Right ventricle myocardium superior (tissue), 1 donor: ENCODE measurements around the gene SPAG16. TPM values are rescaled to one million over a fixed set of nuclear protein-coding genes. Genes with fewer than 3 reads are reported as not detected.
"Not testable (repeated sequence)": the region's sequence is repeated elsewhere in the genome, so short reads cannot be mapped to it uniquely, and the experiment has no call there.

Experiments
- ATAC-seq: fragments of 200-7000 bp; cut with Tn5 transposase; one replicate; pipeline ENCODE4 v1.9.1; 2020; ENCODE audit warnings: mild to moderate bottlenecking; ENCODE audit not compliant: poor library complexity
- DNase-seq: peaks from one replicate; pipeline ENCODE4 v3.0.0-alpha.2; 2020
- intact Hi-C: fragments of 100-400 bp; cut with DNase I; formaldehyde crosslinking; loops from one replicate; pipeline ENCODE4 v1.11.2; 2022
- total RNA-seq: library from RNA; stranded (reverse); fragmentation: NEBNext Ultra II Directional; extraction: Animal tissue kit (Norgen Biotek cat#: 25700); gene quantifications from one replicate; pipeline ENCODE4 v1.2.1, GENCODE V29; 2021
- donor health status: DM: no; HTN: yes; CAD: no; lungs with severe emphysema.

Gene SPAG16
- total RNA-seq, 1 donor from 2014 or later = 17.8 TPM

DNA sequence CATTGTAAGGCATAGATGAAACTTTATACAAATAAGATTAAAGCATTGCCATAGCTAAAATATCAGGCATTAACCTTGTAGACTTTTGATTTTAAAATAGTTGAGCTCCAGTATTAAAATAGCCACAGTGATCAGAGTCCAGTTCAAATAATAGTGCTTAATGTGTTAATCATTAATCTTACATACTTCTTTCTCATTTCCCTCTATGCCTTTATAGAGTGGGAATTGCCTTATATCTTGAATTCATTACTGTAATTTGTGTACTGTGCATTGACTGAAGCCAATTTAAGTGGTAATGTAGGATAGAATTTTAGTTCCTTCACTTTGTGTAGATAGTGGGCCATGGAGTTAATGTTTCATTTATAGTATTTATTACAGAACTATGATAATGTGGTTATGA, 577.4 kb downstream of the SPAG16 start:
- intact Hi-C loops = no loop called here
- no peak for ATAC-seq
- DNase-seq = no peak

GRCh38 chr2:213862407-213863076, 578.3 kb downstream of the SPAG16 start:
- intact Hi-C loops = no loop called here
- ATAC-seq (no peak), DNase-seq (no peak)

DNA sequence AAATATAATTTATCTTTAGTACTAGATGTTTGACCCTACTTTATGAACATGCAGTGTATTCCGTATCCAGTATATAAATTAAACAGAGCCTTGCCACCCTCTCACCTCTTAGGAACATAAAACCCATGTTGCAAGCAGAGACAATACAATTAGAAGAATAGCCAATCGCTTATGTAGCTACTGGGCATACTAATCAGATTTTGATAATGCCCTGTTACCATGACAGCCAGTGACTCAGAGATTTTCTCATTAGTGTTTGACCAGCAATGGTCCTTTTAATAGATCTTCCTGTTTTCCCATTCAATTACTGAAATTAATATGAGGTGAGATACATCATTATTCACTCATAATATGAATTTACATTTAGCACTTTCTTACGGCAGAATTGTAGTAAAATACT, 579.3 kb downstream of the SPAG16 start:
- DNase-seq (no peak), ATAC-seq (no peak)
- intact Hi-C loops = no loop called here

- no peak for DNase-seq
- ATAC-seq = no peak
- intact Hi-C loops = no loop called here
Measured at GRCh38 chr2:213868526-213868925, 584.3 kb downstream of the SPAG16 start.

- no peak for DNase-seq
- intact Hi-C loops = no loop called here
- no peak for ATAC-seq
Measured at GRCh38 chr2:213885485-213885884, 601.2 kb downstream of the SPAG16 start.

DNA sequence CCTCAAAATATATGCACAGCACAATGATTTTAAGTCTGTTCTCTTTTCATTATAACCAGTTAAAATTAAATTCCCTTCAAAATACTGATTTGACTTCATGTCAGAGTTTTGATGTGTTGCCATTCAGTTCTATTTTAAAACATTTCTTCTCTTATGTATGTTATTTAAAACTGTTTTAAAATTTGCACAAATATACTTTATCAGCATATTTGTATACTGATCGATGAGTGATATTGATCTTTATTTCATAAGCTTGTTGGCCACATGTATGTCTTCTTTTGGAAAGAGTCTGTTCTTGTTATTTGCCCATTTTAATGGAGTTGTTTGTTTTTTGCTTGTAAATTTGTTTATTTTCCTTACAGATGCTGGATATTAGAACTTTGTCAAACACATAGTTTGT, 630.2 kb downstream of the SPAG16 start:
- intact Hi-C loops = no loop called here

DNA sequence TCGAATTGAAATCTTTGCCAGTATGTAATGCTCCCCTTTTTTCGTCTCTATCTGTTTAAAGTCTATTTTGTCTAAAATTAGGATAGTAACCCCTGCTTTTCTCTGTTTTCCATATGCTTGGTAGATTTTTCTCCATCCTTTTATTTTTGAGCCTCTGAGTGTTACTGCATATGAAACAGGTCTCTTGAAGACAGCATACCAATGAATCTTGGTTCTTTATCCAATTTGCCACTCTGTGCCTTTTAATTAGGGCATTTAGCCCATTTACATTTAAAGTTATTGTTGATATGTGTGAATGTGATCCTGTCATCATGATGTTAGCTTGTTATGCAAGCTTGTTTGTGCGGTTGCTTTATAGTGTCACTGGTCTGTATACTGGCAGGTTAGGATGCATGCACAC, 635.8 kb downstream of the SPAG16 start:
- intact Hi-C loops = no loop called here
- no peak for DNase-seq

More for the DNA sequence above, 630.2 kb downstream of the SPAG16 start:
- DNase-seq = no peak
- ATAC-seq = no peak

GRCh38 chr2:213923543-213923942, 639.3 kb downstream of the SPAG16 start:
- intact Hi-C loops = no loop called here

More for the DNA sequence above, 635.8 kb downstream of the SPAG16 start:
- ATAC-seq = no peak

DNA sequence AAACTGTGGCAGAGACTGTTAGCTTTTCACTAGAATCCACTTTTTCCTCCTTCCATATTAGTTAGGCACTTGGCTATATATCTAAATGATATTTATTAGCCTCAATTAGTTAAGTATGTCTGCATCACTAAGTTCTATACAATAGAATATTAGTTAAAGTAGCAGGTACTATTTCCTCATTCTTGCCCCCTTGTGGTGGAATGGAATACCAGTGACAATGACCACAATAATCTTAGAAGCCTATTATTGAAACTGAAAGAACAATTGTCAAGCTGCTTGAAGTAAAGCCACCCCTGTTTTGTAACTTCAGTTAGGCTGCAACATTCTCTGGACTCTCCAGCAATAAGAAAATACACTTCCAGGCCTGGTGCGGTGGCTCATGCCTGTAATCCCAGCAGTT, 650.3 kb downstream of the SPAG16 start:
- intact Hi-C loops = no loop called here
- no peak for ATAC-seq

More at GRCh38 chr2:213923543-213923942, 639.3 kb downstream of the SPAG16 start:
- DNase-seq = no peak
- no peak for ATAC-seq

GRCh38 chr2:213958086-213958485, 673.8 kb downstream of the SPAG16 start:
- intact Hi-C loops = no loop called here
- ATAC-seq (no peak), DNase-seq (no peak)

More for the DNA sequence above, 650.3 kb downstream of the SPAG16 start:
- DNase-seq = no peak

- DNase-seq (no peak), ATAC-seq (no peak)
- intact Hi-C loops = no loop called here
Measured at GRCh38 chr2:213959589-213959988, 675.3 kb downstream of the SPAG16 start.

- ATAC-seq = no peak
- DNase-seq = no peak
- intact Hi-C loops = no loop called here
Measured at GRCh38 chr2:213971536-213971935, 687.3 kb downstream of the SPAG16 start.

DNA sequence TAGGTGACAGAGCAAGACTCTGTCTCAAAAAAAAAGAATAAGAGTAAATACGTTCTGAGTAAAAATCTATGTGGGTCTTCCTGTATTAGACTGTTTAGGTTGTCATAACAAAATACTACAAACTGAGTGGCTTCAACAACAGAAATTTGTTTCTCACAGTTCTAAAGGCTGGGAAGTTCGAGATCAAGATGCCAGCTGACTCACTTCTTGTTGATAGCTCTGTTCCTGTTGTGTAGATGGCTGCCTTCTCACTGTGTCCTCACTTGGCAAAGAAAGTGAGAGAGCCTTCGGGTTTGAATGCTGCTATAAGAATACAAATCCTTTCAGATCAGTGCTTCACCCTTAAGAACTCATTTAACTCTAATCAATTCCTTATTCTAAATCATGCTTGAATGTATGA, 696.6 kb downstream of the SPAG16 start:
- ATAC-seq (no peak), DNase-seq (no peak)
- intact Hi-C loops = no loop called here

- DNase-seq (no peak), ATAC-seq (no peak)
- intact Hi-C loops = no loop called here
Measured at GRCh38 chr2:213989207-213989606, 704.9 kb downstream of the SPAG16 start.

DNA sequence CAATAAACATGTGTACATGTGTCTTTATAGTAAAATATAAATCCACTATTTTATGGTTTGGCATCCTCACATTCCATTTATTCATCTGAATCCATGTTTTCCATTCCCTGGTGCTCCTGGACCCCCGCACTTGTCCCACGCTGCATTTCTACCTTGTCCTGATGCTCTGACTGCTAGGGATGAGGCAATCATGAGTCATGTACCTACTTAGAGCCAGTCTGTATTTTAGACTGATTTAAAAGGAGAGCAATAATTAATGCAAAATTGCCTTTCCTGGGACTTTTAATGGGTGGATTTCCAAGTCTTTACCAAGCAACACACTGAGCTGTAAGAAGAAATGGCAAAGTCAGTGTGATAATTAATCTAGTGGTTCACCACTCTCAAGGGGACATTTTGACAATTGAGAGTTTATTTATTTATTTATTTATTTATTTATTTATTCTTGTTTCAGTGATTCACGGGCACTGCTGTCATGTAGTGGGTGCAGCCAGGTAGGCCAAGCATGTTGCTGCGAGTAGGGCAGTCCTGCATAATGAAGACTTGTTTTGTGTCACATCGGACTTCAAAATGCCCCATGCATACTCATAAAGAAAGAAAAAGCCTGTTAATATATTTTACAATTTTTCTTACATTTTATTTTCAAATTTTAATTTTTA, 707.3 kb downstream of the SPAG16 start:
- intact Hi-C loops = no loop called here
- ATAC-seq (no peak), DNase-seq (no peak)

- no peak for DNase-seq
- ATAC-seq = no peak
- intact Hi-C loops = no loop called here
Measured at GRCh38 chr2:213995400-213996105, 711.3 kb downstream of the SPAG16 start.

DNA sequence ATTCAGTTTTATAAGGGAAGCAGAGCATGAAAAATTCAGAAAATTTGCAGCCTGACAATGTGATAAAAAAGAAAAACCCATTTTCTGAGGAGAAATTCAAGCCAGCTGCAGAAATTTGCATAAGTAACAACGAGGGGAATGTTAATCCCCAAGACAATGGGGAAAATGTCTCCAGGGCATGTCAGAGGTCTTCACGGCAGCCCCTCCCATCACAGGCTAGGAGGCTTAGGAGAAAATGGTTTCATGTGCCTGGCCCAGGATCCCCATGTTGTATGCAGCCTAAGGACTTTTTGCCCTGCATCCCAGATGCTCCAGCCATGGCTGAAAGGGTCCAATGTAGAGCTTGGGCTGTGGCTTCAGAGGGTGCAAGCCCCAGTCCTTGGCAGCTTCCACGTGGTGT, 714.7 kb downstream of the SPAG16 start:
- intact Hi-C loops, DNase-seq, ATAC-seq: not testable (repeated sequence)

DNA sequence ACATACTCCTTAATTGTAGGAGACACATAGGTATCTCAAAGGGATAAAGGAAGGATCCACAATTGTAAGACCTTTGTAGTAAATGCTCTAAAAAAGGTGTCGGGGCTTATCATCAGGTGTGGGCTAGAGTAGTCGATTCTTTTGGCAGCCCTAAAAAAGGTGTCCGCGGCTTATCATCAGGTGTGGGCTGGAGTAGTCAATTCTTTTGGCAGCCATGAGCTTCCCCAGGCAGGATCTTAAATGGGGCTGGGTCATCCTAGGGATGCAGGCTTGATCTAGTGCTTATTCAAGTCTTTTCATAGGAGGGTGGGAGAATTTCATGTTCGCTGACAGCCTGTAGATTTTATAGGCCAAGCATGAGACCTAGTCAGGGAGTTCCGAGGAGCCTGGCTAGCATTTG, 720.2 kb downstream of the SPAG16 start:
- no peak for DNase-seq
- ATAC-seq = no peak

GRCh38 chr2:214005337-214005736, 721.1 kb downstream of the SPAG16 start:
- intact Hi-C loops = no loop called here

More for the DNA sequence above, 720.2 kb downstream of the SPAG16 start:
- intact Hi-C loops = no loop called here

GRCh38 chr2:214006601-214007000, 722.3 kb downstream of the SPAG16 start:
- ATAC-seq (no peak), DNase-seq (no peak)
- intact Hi-C loops = no loop called here

More at GRCh38 chr2:214005337-214005736, 721.1 kb downstream of the SPAG16 start:
- ATAC-seq = no peak
- no peak for DNase-seq
